ENCODE measurements around the gene GSTO1. TPM values are rescaled to one million over a fixed set of nuclear protein-coding genes. Genes with fewer than 3 reads are reported as not detected.

The GSTO1 gene
- total and polyA plus RNA-seq, 9 of the 15 experiments (the other 6 are each of a cell fraction or from before 2014, with no cell fraction given) = 136 to 592 (median 237) TPM

DNA sequence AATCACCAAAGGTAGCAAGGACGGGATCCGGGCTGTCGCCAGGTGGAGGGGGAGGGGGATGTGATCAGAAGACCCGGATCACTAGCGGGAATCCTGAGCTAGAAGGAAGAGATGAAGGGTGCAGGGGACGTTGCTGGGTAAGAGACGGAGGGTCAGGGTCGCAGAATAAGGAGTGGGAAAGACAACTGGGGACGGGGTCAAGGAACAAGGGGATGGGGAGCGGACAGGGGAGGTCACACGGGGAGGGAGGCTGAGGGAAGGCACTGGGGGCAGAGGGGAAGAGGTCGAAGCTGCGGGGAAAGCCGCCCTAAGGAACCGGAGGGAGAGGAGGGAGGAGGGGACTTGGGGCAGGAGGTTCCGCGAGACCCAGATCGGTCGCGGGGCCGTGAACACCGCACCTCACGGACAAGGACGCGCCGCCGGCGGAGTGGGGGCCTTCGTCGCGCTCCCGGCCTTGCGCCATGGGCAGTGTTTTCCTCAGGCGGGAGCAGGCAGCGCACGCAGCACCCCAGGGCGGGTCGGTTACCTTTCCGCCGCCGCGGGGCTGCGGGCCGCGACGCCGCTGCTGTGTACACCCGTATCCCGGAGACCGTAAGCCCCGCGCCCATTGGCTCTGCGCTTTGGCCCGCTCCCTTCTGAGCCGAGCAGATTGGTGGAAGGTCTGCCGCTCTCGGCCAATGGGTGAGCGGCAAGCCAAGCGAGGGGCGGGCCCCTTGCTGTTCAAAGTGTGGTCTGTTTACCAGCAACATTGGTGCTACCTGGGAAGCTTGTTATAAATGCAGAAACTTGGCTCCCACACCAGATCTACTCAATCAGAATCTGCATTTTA is 22.7 kb upstream of the GSTO1 start, which contains the start of gene CFAP43 (continued):
- TF ChIP-seq, protein P1, sequence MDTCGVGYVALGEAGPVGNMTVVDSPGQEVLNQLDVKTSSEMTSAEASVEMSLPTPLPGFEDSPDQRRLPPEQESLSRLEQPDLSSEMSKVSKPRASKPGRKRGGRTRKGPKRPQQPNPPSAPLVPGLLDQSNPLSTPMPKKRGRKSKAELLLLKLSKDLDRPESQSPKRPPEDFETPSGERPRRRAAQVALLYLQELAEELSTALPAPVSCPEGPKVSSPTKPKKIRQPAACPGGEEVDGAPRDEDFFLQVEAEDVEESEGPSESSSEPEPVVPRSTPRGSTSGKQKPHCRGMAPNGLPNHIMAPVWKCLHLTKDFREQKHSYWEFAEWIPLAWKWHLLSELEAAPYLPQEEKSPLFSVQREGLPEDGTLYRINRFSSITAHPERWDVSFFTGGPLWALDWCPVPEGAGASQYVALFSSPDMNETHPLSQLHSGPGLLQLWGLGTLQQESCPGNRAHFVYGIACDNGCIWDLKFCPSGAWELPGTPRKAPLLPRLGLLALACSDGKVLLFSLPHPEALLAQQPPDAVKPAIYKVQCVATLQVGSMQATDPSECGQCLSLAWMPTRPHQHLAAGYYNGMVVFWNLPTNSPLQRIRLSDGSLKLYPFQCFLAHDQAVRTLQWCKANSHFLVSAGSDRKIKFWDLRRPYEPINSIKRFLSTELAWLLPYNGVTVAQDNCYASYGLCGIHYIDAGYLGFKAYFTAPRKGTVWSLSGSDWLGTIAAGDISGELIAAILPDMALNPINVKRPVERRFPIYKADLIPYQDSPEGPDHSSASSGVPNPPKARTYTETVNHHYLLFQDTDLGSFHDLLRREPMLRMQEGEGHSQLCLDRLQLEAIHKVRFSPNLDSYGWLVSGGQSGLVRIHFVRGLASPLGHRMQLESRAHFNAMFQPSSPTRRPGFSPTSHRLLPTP (IDR thresholded peaks at IDR 0.05; ENCODE audit: borderline replicate concordance, extremely low read depth, insufficient read length) = no peak
- TF ChIP-seq TCF3 (CRISPR knock-in tag; IDR thresholded peaks at IDR 0.05) (no peak), ZNF830 (CRISPR knock-in tag; IDR thresholded peaks at IDR 0.05) (no peak), CUX1 (CRISPR knock-in tag; IDR thresholded peaks at IDR 0.05) (no peak), CXXC5 (CRISPR knock-in tag; IDR thresholded peaks at IDR 0.05) (peak; percentile 89), GATAD2A (IDR thresholded peaks at IDR 0.05) (no peak), SMARCA4 (IDR thresholded peaks at IDR 0.05) (no peak), SP2 (IDR thresholded peaks at IDR 0.05; ENCODE audit: extremely low read depth, low read depth, low read length, poor library complexity, severe bottlenecking) (peak; percentile 26), ZNF140 (CRISPR knock-in tag; IDR thresholded peaks at IDR 0.05) (no peak), XRCC5 (IDR thresholded peaks at IDR 0.05; ENCODE audit: low read depth, low read length) (no peak), LEF1 (IDR thresholded peaks at IDR 0.05) (no peak), ELF4 (CRISPR knock-in tag; IDR thresholded peaks at IDR 0.05) (no peak), SRSF7 (optimal IDR thresholded peaks at IDR 0.05; ENCODE audit: low read depth, low read length) (no peak), ZNF224 (CRISPR knock-in tag; IDR thresholded peaks at IDR 0.05) (no peak), CC2D1A (IDR thresholded peaks at IDR 0.05) (peak; percentile 86), FOXJ2 (tag; IDR thresholded peaks at IDR 0.05) (peak; percentile 98)
- TF ChIP-seq, protein P2, sequence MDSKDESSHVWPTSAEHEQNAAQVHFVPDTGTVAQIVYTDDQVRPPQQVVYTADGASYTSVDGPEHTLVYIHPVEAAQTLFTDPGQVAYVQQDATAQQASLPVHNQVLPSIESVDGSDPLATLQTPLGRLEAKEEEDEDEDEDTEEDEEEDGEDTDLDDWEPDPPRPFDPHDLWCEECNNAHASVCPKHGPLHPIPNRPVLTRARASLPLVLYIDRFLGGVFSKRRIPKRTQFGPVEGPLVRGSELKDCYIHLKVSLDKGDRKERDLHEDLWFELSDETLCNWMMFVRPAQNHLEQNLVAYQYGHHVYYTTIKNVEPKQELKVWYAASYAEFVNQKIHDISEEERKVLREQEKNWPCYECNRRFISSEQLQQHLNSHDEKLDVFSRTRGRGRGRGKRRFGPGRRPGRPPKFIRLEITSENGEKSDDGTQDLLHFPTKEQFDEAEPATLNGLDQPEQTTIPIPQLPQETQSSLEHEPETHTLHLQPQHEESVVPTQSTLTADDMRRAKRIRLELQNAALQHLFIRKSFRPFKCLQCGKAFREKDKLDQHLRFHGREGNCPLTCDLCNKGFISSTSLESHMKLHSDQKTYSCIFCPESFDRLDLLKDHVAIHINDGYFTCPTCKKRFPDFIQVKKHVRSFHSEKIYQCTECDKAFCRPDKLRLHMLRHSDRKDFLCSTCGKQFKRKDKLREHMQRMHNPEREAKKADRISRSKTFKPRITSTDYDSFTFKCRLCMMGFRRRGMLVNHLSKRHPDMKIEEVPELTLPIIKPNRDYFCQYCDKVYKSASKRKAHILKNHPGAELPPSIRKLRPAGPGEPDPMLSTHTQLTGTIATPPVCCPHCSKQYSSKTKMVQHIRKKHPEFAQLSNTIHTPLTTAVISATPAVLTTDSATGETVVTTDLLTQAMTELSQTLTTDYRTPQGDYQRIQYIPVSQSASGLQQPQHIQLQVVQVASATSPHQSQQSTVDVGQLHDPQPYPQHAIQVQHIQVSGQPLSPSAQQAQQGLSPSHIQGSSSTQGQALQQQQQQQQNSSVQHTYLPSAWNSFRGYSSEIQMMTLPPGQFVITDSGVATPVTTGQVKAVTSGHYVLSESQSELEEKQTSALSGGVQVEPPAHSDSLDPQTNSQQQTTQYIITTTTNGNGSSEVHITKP (IDR thresholded peaks at IDR 0.05; ENCODE audit: partially characterized antibody) = peak; percentile 20
